CD4-positive, alpha-beta T cell (primary cell): ENCODE results near the gene PTGIR. TPM values are rescaled to one million over a fixed set of nuclear protein-coding genes. Genes with fewer than 3 reads are reported as not detected.
A peak's percentile ranks its signal among the peaks of the same experiment; 100 is the strongest.

Source experiments
- ATAC-seq: fragments of 200-7000 bp; cut with Tn5 transposase; one replicate; pipeline ENCODE4 v1.10.0; 2022; ENCODE audit warnings: mild to moderate bottlenecking; ENCODE audit not compliant: poor library complexity
- CTCF ChIA-PET: fragments of 350-600 bp; sonication (Branson Sonifier 250); formaldehyde crosslinking; loops from one replicate; lab custom pipeline; 2021; ENCODE audit warnings: antibody characterized with exemption, inconsistent platforms; lab: Charles Lee
- POLR2A ChIA-PET: fragments of 350-600 bp; sonication (Branson Sonifier 250); formaldehyde crosslinking; loops from one replicate; lab custom pipeline; 2021; ENCODE audit warnings: antibody characterized with exemption, inconsistent platforms; lab: Charles Lee
- DNase-seq, 14 experiments: peaks; one replicate each; pipeline ENCODE4 v3.0.0-alpha.2; 2013 to 2020; ENCODE audit warnings: mixed read lengths in 2 of 14
- H3K27ac ChIP-seq, 2 donors: one replicate each; pipeline versions ENCODE4 v1.5.1 to v1.7.0; 2013; ENCODE audit warnings: low read length in 2 of 2, low read depth in 1 of 2, mild to moderate bottlenecking in 1 of 2
- H3K27me3 ChIP-seq, 2 experiments: 1 replicate in 1 of 2; 2 replicates in 1 of 2; pipeline versions ENCODE4 v1.6.1 to v1.7.0; 2013; ENCODE audit warnings: low read length in 2 of 2, control low read depth in 1 of 2, mild to moderate bottlenecking in 1 of 2, moderate library complexity in 1 of 2; ENCODE audit not compliant: insufficient read depth in 2 of 2, control insufficient read depth in 1 of 2
- H3K36me3 ChIP-seq: one replicate; pipeline ENCODE4 v1.6.1; 2013; ENCODE audit warnings: low read length, control low read depth; ENCODE audit not compliant: insufficient read depth
- H3K4me1 ChIP-seq: one replicate; pipeline ENCODE4 v1.6.1; 2013; ENCODE audit warnings: low read length, control low read depth; ENCODE audit not compliant: insufficient read depth
- H3K4me3 ChIP-seq: one replicate; pipeline ENCODE4 v1.5.1; 2013; ENCODE audit warnings: mild to moderate bottlenecking, low read length, moderate library complexity
- H3K9me3 ChIP-seq, 2 experiments: 1 replicate in 1 of 2; 2 replicates in 1 of 2; pipeline versions ENCODE4 v1.6.1 to v1.7.0; 2013; ENCODE audit warnings: low read length in 2 of 2, mild to moderate bottlenecking in 2 of 2, control low read depth in 1 of 2, moderate library complexity in 1 of 2; ENCODE audit not compliant: control insufficient read depth in 1 of 2, insufficient read depth in 1 of 2
- H3K27ac Mint-ChIP-seq: one replicate; pipeline ENCODE4 v1.8.0; 2020; ENCODE audit warnings: mixed read lengths
- H3K27me3 Mint-ChIP-seq: one replicate; pipeline ENCODE4 v1.8.0; 2021; ENCODE audit warnings: mixed read lengths
- H3K36me3 Mint-ChIP-seq: one replicate; pipeline ENCODE4 v1.8.0; 2021; ENCODE audit warnings: low read depth, mixed read lengths
- H3K4me1 Mint-ChIP-seq: one replicate; pipeline ENCODE4 v1.8.0; 2021; ENCODE audit warnings: low read depth, mixed read lengths
- H3K4me3 Mint-ChIP-seq: one replicate; pipeline ENCODE4 v1.8.0; 2020; ENCODE audit warnings: mild to moderate bottlenecking, mixed read lengths
- H3K9me3 Mint-ChIP-seq: one replicate; pipeline ENCODE4 v1.8.0; 2020; ENCODE audit warnings: mixed read lengths
- CTCF ChIP-seq: fragments of 200-600 bp; IDR thresholded peaks from one replicate; pipeline ENCODE4 v1.8.0; 2022; ENCODE audit warnings: antibody characterized with exemption, mild to moderate bottlenecking
- intact Hi-C, 2 experiments: fragments of 100-400 bp; cut with DNase I in 1 of 2; cut with micrococcal nuclease in 1 of 2; formaldehyde crosslinking; loops; one replicate each; pipeline versions ENCODE4 v1.15.1 to v1.9.0; 2023 to 2025; cut with DNase I, micrococcal nuclease
- total RNA-seq, 174 experiments: library from RNA in 2 of 174; stranded (reverse) in 2 of 174; gene quantifications; one replicate each; pipeline ENCODE4 v1.2.3 and lab custom pipeline; 2021 to 2026

The PTGIR gene
- total RNA-seq, 2 experiments from 2014 or later: 0.87 to 0.96 TPM

DNA sequence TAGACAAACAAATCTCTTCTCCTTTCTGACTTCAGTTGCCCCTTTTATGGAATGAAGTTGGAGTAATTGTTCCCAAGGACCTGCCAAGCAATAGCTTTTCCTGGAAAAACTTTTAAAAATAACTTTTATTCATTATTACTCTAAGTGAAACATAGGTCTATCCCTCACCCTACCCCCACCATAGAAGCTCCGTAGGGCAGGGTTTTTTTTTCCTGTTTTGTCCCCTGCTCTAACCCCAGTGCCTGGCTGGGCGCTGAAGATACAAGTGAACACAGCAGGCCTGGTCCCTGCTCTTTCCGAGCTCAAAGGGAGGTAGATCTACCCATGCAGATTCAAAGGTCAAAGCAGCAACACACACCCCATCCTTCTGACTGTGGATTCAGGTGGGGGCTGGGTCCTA, 19.8 kb upstream of the PTGIR start:
- Mint-ChIP-seq H3K9me3 (peaks cover 6% of the 10 kb centered on the region), H3K4me1 (peaks cover 8% of the 10 kb centered on the region), H3K27me3 (peaks cover 31% of the 10 kb centered on the region), H3K27ac (no peak overlapping the region), H3K4me3 (no peak overlapping the region), H3K36me3 (no peaks in the 10 kb centered on the region)
- peaks cover 5% of the 10 kb centered on the region in 2 experiments for H3K9me3 ChIP-seq
- no peak for TF ChIP-seq CTCF
- DNase-seq: no peak
- ATAC-seq: no peak
- no peak overlapping the region for H3K4me3 ChIP-seq
- ChIA-PET CTCF (interaction anchor here (1.3 kb wide), 1 partner anchor 17 kb away, joined by 5 read pairs; no protein-coding TSS in a partner anchor), POLR2A (no interaction called here)
- H3K27ac ChIP-seq: no peak overlapping the region
- peaks cover 16 to 18% of the 10 kb centered on the region in 2 experiments for H3K27me3 ChIP-seq
- peaks cover 14% of the 10 kb centered on the region for H3K4me1 ChIP-seq
- intact Hi-C loops: no loop called here
- H3K36me3 ChIP-seq: no peaks in the 10 kb centered on the region

GRCh38 chr19:46640656-46641055, 15.8 kb upstream of the PTGIR start:
- no peak for TF ChIP-seq CTCF
- Mint-ChIP-seq H3K9me3 (no peaks in the 10 kb centered on the region), H3K4me3 (peak overlapping the region; percentile 65), H3K36me3 (no peaks in the 10 kb centered on the region), H3K27ac (no peak overlapping the region), H3K27me3 (peaks cover 7% of the 10 kb centered on the region), H3K4me1 (no peaks in the 10 kb centered on the region)
- DNase-seq (no peak), ATAC-seq (no peak)
- H3K36me3 ChIP-seq: no peaks in the 10 kb centered on the region
- no peaks in the 10 kb centered on the region for H3K9me3 ChIP-seq
- H3K27ac ChIP-seq: no peak overlapping the region
- intact Hi-C loops: no loop called here
- H3K4me3 ChIP-seq: no peak overlapping the region
- H3K27me3 ChIP-seq: no peaks in the 10 kb centered on the region
- H3K4me1 ChIP-seq: peaks cover 38% of the 10 kb centered on the region
- POLR2A ChIA-PET: interaction anchor here (0.6 kb wide), 1 partner anchor 18 kb away, joined by 3 read pairs; no protein-coding TSS in a partner anchor
- CTCF ChIA-PET: no interaction called here

- Mint-ChIP-seq H3K4me1 (peaks cover 5% of the 10 kb centered on the region), H3K27ac (no peak overlapping the region), H3K27me3 (peaks cover 5% of the 10 kb centered on the region), H3K4me3 (peak overlapping the region; percentile 35), H3K36me3 (no peaks in the 10 kb centered on the region), H3K9me3 (no peaks in the 10 kb centered on the region)
- ATAC-seq (no peak), DNase-seq (peak in 4 of 14 experiments; percentile 19 to 75 (median 56))
- Histone ChIP-seq H3K36me3 (no peaks in the 10 kb centered on the region), H3K9me3 (no peaks in the 10 kb centered on the region), H3K4me3 (peak overlapping the region; percentile 54), H3K27ac (no peak overlapping the region), H3K27me3 (no peaks in the 10 kb centered on the region), H3K4me1 (peaks cover 45% of the 10 kb centered on the region)
- intact Hi-C loops: no loop called here
- no peak for TF ChIP-seq CTCF
- CTCF ChIA-PET: no interaction called here
- POLR2A ChIA-PET: no interaction called here
Measured at GRCh38 chr19:46639358-46640182, 14.7 kb upstream of the PTGIR start.
